Central memory CD8-positive, alpha-beta T cell (primary cell): Measurements from ENCODE around the gene SLC16A6.
"Not testable (repeated sequence)": the region's sequence is repeated elsewhere in the genome, so short reads cannot be mapped to it uniquely, and the experiment has no call there.

Experiments used
- ATAC-seq: fragments of 150-1000 bp; cut with Tn5 transposase; replicated peaks from 2 replicates; pipeline ENCODE4 v1.10.0; 2022; ENCODE audit warnings: mild to moderate bottlenecking, moderate FRiP score, moderate number of reproducible peaks; ENCODE audit not compliant: poor library complexity, severe bottlenecking; ENCODE audit errors: extremely low read depth
- DNase-seq, 2 donors: peaks; one replicate each; pipeline ENCODE4 v3.0.0; 2021; ENCODE audit warnings: low spot score in 2 of 2
- H3K27ac Mint-ChIP-seq: one replicate; pipeline ENCODE4 v1.8.0; 2022; ENCODE audit warnings: low read depth, mild to moderate bottlenecking, moderate library complexity, mixed read lengths
- H3K27me3 Mint-ChIP-seq: one replicate; pipeline ENCODE4 v1.8.0; 2022; ENCODE audit warnings: mixed read lengths
- H3K36me3 Mint-ChIP-seq: one replicate; pipeline ENCODE4 v1.8.0; 2022; ENCODE audit warnings: mild to moderate bottlenecking, moderate library complexity, mixed read lengths; ENCODE audit not compliant: insufficient read depth
- H3K4me1 Mint-ChIP-seq: one replicate; pipeline ENCODE4 v1.8.0; 2022; ENCODE audit warnings: mixed read lengths
- H3K4me3 Mint-ChIP-seq: one replicate; pipeline ENCODE4 v1.8.0; 2022; ENCODE audit warnings: mild to moderate bottlenecking, moderate library complexity, mixed read lengths
- H3K9me3 Mint-ChIP-seq: one replicate; pipeline ENCODE4 v1.8.0; 2022; ENCODE audit warnings: mixed read lengths

Gene SLC16A6

GRCh38 chr17:68320943-68321555 is 30.1 kb upstream of the SLC16A6 start:
- ATAC-seq (no peak), DNase-seq (no peak)
- Mint-ChIP-seq H3K27ac (peak overlapping the region; percentile 35), H3K27me3 (no peaks in the 10 kb centered on the region), H3K4me1 (peaks cover 36% of the 10 kb centered on the region), H3K4me3 (no peak overlapping the region), H3K36me3 (no peaks in the 10 kb centered on the region), H3K9me3 (peaks cover 4% of the 10 kb centered on the region)

DNA sequence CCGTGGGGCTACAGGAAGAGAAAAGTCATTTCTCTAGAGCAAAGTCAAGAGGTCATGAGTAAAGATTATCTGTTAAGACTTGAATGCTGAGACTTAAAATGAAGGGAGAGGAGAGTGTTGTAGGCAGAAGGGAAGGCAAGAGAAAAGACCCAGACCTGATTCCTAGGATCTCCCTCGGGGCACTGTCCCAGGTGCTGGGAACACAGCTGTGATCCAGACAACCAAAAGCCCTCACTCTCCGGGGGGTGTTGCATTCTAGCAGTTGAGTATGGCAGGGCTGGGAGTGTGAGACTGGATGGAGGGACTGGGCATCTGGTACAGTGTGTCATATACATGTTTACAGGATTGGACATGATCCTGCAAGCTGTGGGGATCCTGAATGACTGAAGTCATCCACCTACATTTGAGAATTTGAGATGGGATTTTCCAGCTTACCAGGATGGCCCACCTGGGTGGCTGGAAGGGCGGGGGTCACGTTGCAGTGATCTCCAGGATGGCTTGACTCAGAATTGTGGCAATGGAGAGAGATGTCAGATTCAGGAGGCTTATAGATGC is 29.5 kb upstream of the SLC16A6 start:
- H3K9me3 Mint-ChIP-seq, result peaks cover 6% of the 10 kb centered on the region
- DNase-seq (no peak), ATAC-seq (no peak)
- H3K36me3 Mint-ChIP-seq, result no peaks in the 10 kb centered on the region
- H3K27me3 Mint-ChIP-seq, result no peaks in the 10 kb centered on the region
- H3K27ac Mint-ChIP-seq, result peak overlapping the region; percentile 35
- H3K4me3 Mint-ChIP-seq, result no peak overlapping the region
- peaks cover 41% of the 10 kb centered on the region for H3K4me1 Mint-ChIP-seq

DNA sequence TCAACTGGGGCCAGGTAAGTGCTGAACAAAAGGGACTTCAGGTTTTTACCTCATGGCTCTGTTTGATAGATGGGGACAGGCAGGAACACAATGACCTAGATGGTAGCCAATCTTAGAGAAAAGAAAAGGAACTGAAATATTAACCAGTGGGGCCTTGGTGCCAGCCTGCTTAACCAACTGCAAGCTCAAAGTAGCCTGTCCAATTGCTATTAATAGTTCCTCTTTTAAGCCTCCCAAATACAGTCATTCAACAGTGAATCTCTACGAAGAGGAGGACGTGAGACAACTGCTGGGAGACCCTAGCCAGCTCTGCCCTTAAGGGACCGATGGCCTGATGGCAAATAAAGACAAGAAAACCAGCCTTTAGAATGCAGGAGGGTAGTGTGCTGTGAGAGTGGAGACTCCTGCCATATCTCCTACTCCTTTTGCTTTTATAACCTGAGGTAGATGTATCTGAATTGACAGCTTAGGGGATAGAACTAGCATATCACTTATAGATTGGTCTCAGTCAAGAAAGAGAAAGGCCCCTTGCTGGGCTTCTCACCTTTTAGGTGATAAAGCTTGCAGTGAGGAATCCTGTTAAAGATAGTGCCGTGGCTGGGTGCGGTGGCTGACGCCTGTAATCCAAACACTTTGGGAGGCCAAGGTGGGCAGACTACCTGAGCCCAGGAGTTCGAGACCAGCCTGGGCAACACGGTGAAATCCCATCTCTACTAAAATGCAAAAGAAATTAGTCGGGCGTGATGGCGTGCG is 28.7 kb upstream of the SLC16A6 start:
- H3K4me1 Mint-ChIP-seq, result peaks cover 48% of the 10 kb centered on the region
- H3K27ac Mint-ChIP-seq, result peak overlapping the region; percentile 35
- H3K4me3 Mint-ChIP-seq, result no peak overlapping the region

DNA sequence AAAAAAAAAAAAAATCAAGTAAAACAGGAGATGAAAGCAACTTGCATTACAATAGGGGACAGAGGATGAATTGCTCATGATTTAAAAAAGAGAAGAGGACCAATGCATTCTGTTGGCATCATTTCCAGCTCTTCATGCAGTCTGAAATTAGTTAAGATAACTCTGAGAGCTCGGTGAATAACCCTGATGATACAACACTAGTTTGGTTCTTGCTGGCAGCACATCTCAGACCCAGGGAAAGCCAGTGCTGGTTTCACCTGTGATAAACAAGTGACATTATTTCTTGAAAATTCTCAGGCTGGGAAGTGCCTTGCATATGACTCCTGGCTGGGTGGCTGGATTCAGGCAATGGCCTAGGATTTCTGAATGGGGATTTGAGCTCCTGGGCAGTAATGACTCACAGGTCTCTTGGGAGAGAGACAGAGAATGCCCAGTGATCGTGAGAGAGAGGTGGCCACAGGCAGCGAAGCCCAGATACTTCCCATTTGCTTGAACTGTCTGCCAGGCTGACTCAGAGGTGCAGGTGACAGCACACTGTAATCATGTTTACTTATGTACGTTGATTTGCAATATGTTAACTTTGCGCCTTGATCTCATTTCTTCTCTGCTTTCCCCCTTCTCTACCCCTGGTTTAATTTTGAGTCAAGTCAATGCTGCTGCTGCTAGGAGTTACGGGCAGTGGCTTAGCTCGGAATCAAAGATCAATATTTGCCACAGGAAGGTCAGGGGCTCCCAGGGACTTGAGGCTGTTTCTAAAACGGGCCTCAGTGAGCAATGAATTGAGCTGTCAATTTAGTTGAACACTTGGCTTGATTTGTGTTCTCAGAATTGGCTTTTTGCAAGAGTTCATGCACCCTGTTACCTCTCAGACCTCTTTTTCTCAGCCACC is 27.4 kb upstream of the SLC16A6 start:
- peak overlapping the region; percentile 22 for H3K27ac Mint-ChIP-seq
- ATAC-seq (no peak), DNase-seq (no peak)
- peaks cover 6% of the 10 kb centered on the region for H3K9me3 Mint-ChIP-seq
- H3K4me3 Mint-ChIP-seq, result no peak overlapping the region
- peaks cover 52% of the 10 kb centered on the region for H3K4me1 Mint-ChIP-seq
- H3K27me3 Mint-ChIP-seq, result no peaks in the 10 kb centered on the region
- H3K36me3 Mint-ChIP-seq, result no peaks in the 10 kb centered on the region

More for the DNA sequence above, 28.7 kb upstream of the SLC16A6 start:
- DNase-seq (no peak), ATAC-seq (no peak)
- Mint-ChIP-seq H3K9me3 (peaks cover 6% of the 10 kb centered on the region), H3K27me3 (no peaks in the 10 kb centered on the region), H3K36me3 (no peaks in the 10 kb centered on the region)

DNA sequence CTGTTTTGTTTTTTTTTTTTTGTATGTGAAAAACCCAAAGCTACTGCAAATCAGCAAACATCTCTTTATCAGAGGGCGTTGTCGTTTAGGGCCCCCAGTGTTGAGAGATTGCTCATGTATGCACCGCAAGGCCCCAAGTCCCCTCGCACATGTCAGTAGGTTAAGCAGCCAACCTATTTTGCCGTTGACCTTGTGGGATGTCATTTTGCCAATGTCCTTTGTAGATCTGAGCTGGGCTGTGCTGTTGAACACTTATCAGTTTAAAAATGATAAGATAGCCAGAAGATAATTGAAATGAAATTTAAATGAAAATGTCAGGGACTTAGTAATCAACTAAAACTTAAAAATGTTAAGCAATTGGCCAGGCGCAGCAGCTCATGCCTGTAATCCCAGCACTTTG is 26.5 kb upstream of the SLC16A6 start:
- H3K4me3 Mint-ChIP-seq, result no peak overlapping the region
- no peaks in the 10 kb centered on the region for H3K36me3 Mint-ChIP-seq
- H3K27me3 Mint-ChIP-seq, result no peaks in the 10 kb centered on the region
- H3K27ac Mint-ChIP-seq, result peak overlapping the region; percentile 22
- peaks cover 52% of the 10 kb centered on the region for H3K4me1 Mint-ChIP-seq
- no peak for ATAC-seq
- peaks cover 6% of the 10 kb centered on the region for H3K9me3 Mint-ChIP-seq
- DNase-seq, result no peak

DNA sequence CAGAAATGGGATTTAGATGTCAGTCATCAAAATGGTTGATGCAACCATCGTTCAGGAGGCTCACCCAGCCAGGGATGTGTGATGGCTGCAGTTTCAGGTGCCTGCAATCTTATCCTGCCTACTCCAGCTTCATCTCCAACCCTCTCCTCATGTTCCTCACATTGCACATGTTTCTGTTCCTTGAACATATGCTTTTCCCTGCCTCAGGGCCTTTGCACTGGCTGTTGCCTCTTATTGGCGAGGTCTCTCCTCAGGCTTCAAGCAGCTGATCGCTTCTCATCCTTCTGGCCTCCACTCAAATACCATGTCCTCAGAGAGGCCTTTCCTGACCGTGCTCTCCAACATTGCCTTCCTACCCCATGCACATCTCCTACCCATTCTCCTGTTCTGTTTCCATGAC is 25.0 kb upstream of the SLC16A6 start:
- Mint-ChIP-seq H3K36me3 (no peaks in the 10 kb centered on the region), H3K27me3 (no peaks in the 10 kb centered on the region), H3K4me3 (peak overlapping the region; percentile 9), H3K9me3 (peaks cover 6% of the 10 kb centered on the region), H3K27ac (peak overlapping the region; percentile 22), H3K4me1 (peaks cover 57% of the 10 kb centered on the region)
- ATAC-seq (no peak), DNase-seq (no peak)

GRCh38 chr17:68314916-68315535 is 24.1 kb upstream of the SLC16A6 start:
- Mint-ChIP-seq H3K36me3 (no peaks in the 10 kb centered on the region), H3K27me3 (no peaks in the 10 kb centered on the region), H3K9me3 (peaks cover 6% of the 10 kb centered on the region), H3K4me3 (peak overlapping the region; percentile 61), H3K4me1 (peaks cover 60% of the 10 kb centered on the region), H3K27ac (peak overlapping the region; percentile 4)
- DNase-seq, result no peak
- ATAC-seq, result peak; percentile 66

GRCh38 chr17:68310152-68310551 is 19.2 kb upstream of the SLC16A6 start:
- no peak overlapping the region for H3K27ac Mint-ChIP-seq
- ATAC-seq (peak; percentile 69), DNase-seq (no peak)
- peaks cover 36% of the 10 kb centered on the region for H3K4me1 Mint-ChIP-seq
- no peaks in the 10 kb centered on the region for H3K36me3 Mint-ChIP-seq
- H3K27me3 Mint-ChIP-seq, result no peaks in the 10 kb centered on the region
- H3K9me3 Mint-ChIP-seq, result no peaks in the 10 kb centered on the region
- no peak overlapping the region for H3K4me3 Mint-ChIP-seq

DNA sequence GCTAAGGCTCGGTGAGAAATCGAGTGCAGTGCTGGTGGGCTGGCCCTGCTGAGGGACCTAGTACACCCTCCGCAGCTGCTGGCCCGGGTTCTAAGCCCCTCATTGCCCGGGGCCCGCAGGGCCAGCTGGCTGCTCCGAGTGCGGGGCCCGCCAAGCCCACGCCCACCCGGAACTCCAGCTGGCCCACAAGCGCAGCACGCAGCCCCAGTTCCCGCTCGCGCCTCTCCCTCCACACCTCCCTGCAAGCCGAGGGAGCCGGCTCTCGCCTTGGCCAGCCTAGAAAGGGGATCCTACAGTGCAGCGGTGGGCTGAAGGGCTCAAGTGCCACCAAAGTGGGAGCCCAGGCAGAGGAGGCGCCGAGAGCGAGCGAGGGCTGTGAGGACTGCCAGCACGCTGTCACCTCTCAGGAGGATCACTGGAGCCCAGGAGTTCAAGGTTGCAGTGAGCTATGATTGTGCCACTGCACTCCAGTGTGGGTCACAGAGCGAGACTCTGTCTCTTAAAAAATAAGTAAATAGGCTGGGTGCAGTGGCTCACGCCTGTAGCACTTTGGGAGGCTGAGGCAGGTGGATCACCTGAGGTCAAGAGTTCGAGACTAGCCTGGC is 18.2 kb upstream of the SLC16A6 start:
- H3K27me3 Mint-ChIP-seq, H3K4me3 Mint-ChIP-seq, H3K9me3 Mint-ChIP-seq, H3K36me3 Mint-ChIP-seq, ATAC-seq, DNase-seq, H3K27ac Mint-ChIP-seq: not testable (repeated sequence)
- H3K4me1 Mint-ChIP-seq, result peaks cover 32% of the 10 kb centered on the region

DNA sequence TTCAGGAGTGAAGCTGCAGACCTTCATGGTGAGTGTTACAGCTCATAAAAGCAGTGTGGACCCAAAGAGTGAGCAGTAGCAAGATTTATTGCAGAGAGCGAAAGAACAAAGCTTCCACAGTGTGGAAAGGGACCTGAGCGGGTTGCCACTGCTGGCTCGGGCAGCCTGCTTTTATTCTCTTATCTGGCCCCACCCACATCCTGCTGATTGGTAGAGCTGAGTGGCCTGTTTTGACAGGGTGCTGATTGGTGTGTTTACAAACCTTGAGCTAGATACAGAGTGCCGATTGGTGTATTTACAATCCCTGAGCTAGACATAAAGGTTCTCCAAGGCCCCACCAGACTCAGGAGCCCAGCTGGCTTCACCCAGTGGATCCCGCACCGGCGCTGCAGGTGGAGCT is 17.6 kb upstream of the SLC16A6 start:
- H3K4me1 Mint-ChIP-seq, result peaks cover 27% of the 10 kb centered on the region
- H3K27me3 Mint-ChIP-seq, H3K4me3 Mint-ChIP-seq, H3K27ac Mint-ChIP-seq, DNase-seq, ATAC-seq, H3K9me3 Mint-ChIP-seq, H3K36me3 Mint-ChIP-seq: not testable (repeated sequence)

DNA sequence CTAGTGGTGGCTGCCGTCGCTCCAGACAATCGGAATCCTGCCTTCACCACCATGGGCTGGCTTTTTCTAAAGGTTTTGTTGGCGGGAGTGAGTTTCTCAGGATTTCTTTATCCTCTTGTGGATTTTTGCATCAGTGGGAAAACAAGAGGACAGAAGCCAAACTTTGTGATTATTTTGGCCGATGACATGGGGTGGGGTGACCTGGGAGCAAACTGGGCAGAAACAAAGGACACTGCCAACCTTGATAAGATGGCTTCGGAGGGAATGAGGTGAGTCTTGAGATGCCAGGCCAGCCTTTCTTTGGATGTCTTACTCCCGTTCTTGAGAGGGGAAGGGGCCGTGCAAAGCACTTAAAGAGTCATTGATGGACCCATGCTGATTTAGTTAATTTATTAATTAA is 16.5 kb upstream of the SLC16A6 start:
- Mint-ChIP-seq H3K27me3 (no peaks in the 10 kb centered on the region), H3K4me3 (no peak overlapping the region), H3K9me3 (no peaks in the 10 kb centered on the region), H3K36me3 (no peaks in the 10 kb centered on the region), H3K27ac (peak overlapping the region; percentile 32), H3K4me1 (peaks cover 30% of the 10 kb centered on the region)
- DNase-seq, result no peak
- no peak for ATAC-seq

GRCh38 chr17:68306819-68307218 is 15.9 kb upstream of the SLC16A6 start:
- H3K4me3 Mint-ChIP-seq, result no peak overlapping the region
- no peak overlapping the region for H3K27ac Mint-ChIP-seq
- ATAC-seq (no peak), DNase-seq (no peak)
- peaks cover 35% of the 10 kb centered on the region for H3K4me1 Mint-ChIP-seq
- H3K36me3 Mint-ChIP-seq, result no peaks in the 10 kb centered on the region
- H3K9me3 Mint-ChIP-seq, result no peaks in the 10 kb centered on the region
- H3K27me3 Mint-ChIP-seq, result no peaks in the 10 kb centered on the region
